Stimulated activated memory B cell treated with anti-CD40 and anti-IgM and Interleukin-4, amounts not matched to agents 10 μg/mL and 1 μg/mL and 100 μg/mL, for 72 hours (primary cell): ENCODE measurements around the gene ELAVL4.
A peak's percentile ranks its signal among the peaks of the same experiment; 100 is the strongest.

Experiments
- ATAC-seq: fragments of 150-1000 bp; cut with Tn5 transposase; 2 replicates; pipeline ENCODE4 v1.10.0; 2021
- H3K27ac Mint-ChIP-seq: one replicate; pipeline ENCODE4 v1.8.0; 2022; ENCODE audit warnings: mild to moderate bottlenecking, mixed read lengths
- H3K27me3 Mint-ChIP-seq: one replicate; pipeline ENCODE4 v1.8.0; 2022; ENCODE audit warnings: mixed read lengths
- H3K36me3 Mint-ChIP-seq: one replicate; pipeline ENCODE4 v1.8.0; 2022; ENCODE audit warnings: mixed read lengths
- H3K4me1 Mint-ChIP-seq: one replicate; pipeline ENCODE4 v1.8.0; 2022; ENCODE audit warnings: mixed read lengths
- H3K4me3 Mint-ChIP-seq: one replicate; pipeline ENCODE4 v1.8.0; 2022; ENCODE audit warnings: mild to moderate bottlenecking, moderate library complexity, mixed read lengths
- H3K9me3 Mint-ChIP-seq: one replicate; pipeline ENCODE4 v1.8.0; 2022; ENCODE audit warnings: mixed read lengths

The ELAVL4 gene

GRCh38 chr1:50181027-50181663, 72.4 kb downstream of the ELAVL4 start:
- Mint-ChIP-seq H3K9me3 (no peaks in the 10 kb centered on the region), H3K4me3 (no peak overlapping the region), H3K27me3 (peaks cover 40% of the 10 kb centered on the region), H3K4me1 (peaks cover 11% of the 10 kb centered on the region), H3K27ac (no peak overlapping the region), H3K36me3 (no peaks in the 10 kb centered on the region)
- ATAC-seq, result no peak

- no peaks in the 10 kb centered on the region for H3K36me3 Mint-ChIP-seq
- peaks cover 11% of the 10 kb centered on the region for H3K4me1 Mint-ChIP-seq
- no peaks in the 10 kb centered on the region for H3K9me3 Mint-ChIP-seq
- no peak overlapping the region for H3K4me3 Mint-ChIP-seq
- ATAC-seq, result no peak
- H3K27me3 Mint-ChIP-seq, result peaks cover 22% of the 10 kb centered on the region
- H3K27ac Mint-ChIP-seq, result no peak overlapping the region
Observed at GRCh38 chr1:50183378-50184133, 74.8 kb downstream of the ELAVL4 start.

- ATAC-seq, result no peak
- Mint-ChIP-seq H3K9me3 (no peaks in the 10 kb centered on the region), H3K36me3 (no peaks in the 10 kb centered on the region), H3K27ac (no peak overlapping the region), H3K4me3 (no peak overlapping the region), H3K27me3 (peaks cover 8% of the 10 kb centered on the region), H3K4me1 (no peaks in the 10 kb centered on the region)
Observed at GRCh38 chr1:50189369-50189768, 80.6 kb downstream of the ELAVL4 start.

GRCh38 chr1:50193002-50193401, 84.3 kb downstream of the ELAVL4 start:
- no peaks in the 10 kb centered on the region for H3K4me1 Mint-ChIP-seq
- no peaks in the 10 kb centered on the region for H3K36me3 Mint-ChIP-seq
- ATAC-seq, result no peak
- no peaks in the 10 kb centered on the region for H3K9me3 Mint-ChIP-seq
- H3K4me3 Mint-ChIP-seq, result no peak overlapping the region
- peaks cover under 1% of the 10 kb centered on the region for H3K27me3 Mint-ChIP-seq
- no peak overlapping the region for H3K27ac Mint-ChIP-seq

GRCh38 chr1:50195205-50195604, 86.5 kb downstream of the ELAVL4 start:
- Mint-ChIP-seq H3K9me3 (no peaks in the 10 kb centered on the region), H3K4me1 (no peaks in the 10 kb centered on the region), H3K36me3 (no peaks in the 10 kb centered on the region), H3K27ac (no peak overlapping the region), H3K4me3 (no peak overlapping the region), H3K27me3 (peaks cover 18% of the 10 kb centered on the region)
- ATAC-seq, result peak; percentile 7

- Mint-ChIP-seq H3K27me3 (peaks cover 18% of the 10 kb centered on the region), H3K9me3 (no peaks in the 10 kb centered on the region)
Observed at GRCh38 chr1:50196081-50196480, 87.4 kb downstream of the ELAVL4 start.

GRCh38 chr1:50197216-50197615, 88.5 kb downstream of the ELAVL4 start:
- no peaks in the 10 kb centered on the region for H3K9me3 Mint-ChIP-seq
- peaks cover 18% of the 10 kb centered on the region for H3K27me3 Mint-ChIP-seq
- H3K4me1 Mint-ChIP-seq, result no peaks in the 10 kb centered on the region
- ATAC-seq, result no peak
- H3K4me3 Mint-ChIP-seq, result no peak overlapping the region
- H3K27ac Mint-ChIP-seq, result no peak overlapping the region
- H3K36me3 Mint-ChIP-seq, result no peaks in the 10 kb centered on the region

More at GRCh38 chr1:50196081-50196480, 87.4 kb downstream of the ELAVL4 start:
- no peak overlapping the region for H3K4me3 Mint-ChIP-seq
- no peaks in the 10 kb centered on the region for H3K4me1 Mint-ChIP-seq
- no peaks in the 10 kb centered on the region for H3K36me3 Mint-ChIP-seq
- no peak overlapping the region for H3K27ac Mint-ChIP-seq
- ATAC-seq, result no peak

GRCh38 chr1:50208315-50208714, 99.6 kb downstream of the ELAVL4 start:
- H3K36me3 Mint-ChIP-seq, result no peaks in the 10 kb centered on the region
- H3K27ac Mint-ChIP-seq, result no peak overlapping the region
- no peaks in the 10 kb centered on the region for H3K9me3 Mint-ChIP-seq
- H3K4me1 Mint-ChIP-seq, result no peaks in the 10 kb centered on the region
- no peaks in the 10 kb centered on the region for H3K27me3 Mint-ChIP-seq
- ATAC-seq, result no peak
- no peak overlapping the region for H3K4me3 Mint-ChIP-seq

- ATAC-seq, result no peak
- Mint-ChIP-seq H3K9me3 (no peaks in the 10 kb centered on the region), H3K4me1 (no peaks in the 10 kb centered on the region), H3K36me3 (no peaks in the 10 kb centered on the region), H3K27ac (no peak overlapping the region), H3K4me3 (no peak overlapping the region), H3K27me3 (no peaks in the 10 kb centered on the region)
Observed at GRCh38 chr1:50208756-50209155, 100.0 kb downstream of the ELAVL4 start.

GRCh38 chr1:50209749-50210148, 101.0 kb downstream of the ELAVL4 start:
- Mint-ChIP-seq H3K27ac (no peak overlapping the region), H3K4me1 (no peaks in the 10 kb centered on the region), H3K36me3 (no peaks in the 10 kb centered on the region), H3K27me3 (no peaks in the 10 kb centered on the region), H3K4me3 (no peak overlapping the region), H3K9me3 (no peaks in the 10 kb centered on the region)
- ATAC-seq, result no peak

GRCh38 chr1:50213505-50213904, 104.8 kb downstream of the ELAVL4 start:
- H3K36me3 Mint-ChIP-seq, result no peaks in the 10 kb centered on the region
- ATAC-seq, result no peak
- H3K4me3 Mint-ChIP-seq, result no peak overlapping the region
- no peaks in the 10 kb centered on the region for H3K9me3 Mint-ChIP-seq
- H3K27ac Mint-ChIP-seq, result no peak overlapping the region
- no peaks in the 10 kb centered on the region for H3K4me1 Mint-ChIP-seq
- no peaks in the 10 kb centered on the region for H3K27me3 Mint-ChIP-seq

- H3K4me1 Mint-ChIP-seq, result no peaks in the 10 kb centered on the region
Observed at GRCh38 chr1:50214717-50215116, 106.0 kb downstream of the ELAVL4 start.

GRCh38 chr1:50218344-50219120, 109.8 kb downstream of the ELAVL4 start:
- no peaks in the 10 kb centered on the region for H3K27me3 Mint-ChIP-seq
- H3K4me1 Mint-ChIP-seq, result no peaks in the 10 kb centered on the region
- no peak overlapping the region for H3K27ac Mint-ChIP-seq
- H3K36me3 Mint-ChIP-seq, result no peaks in the 10 kb centered on the region
- no peak for ATAC-seq
- no peaks in the 10 kb centered on the region for H3K9me3 Mint-ChIP-seq
- no peak overlapping the region for H3K4me3 Mint-ChIP-seq

More at GRCh38 chr1:50214717-50215116, 106.0 kb downstream of the ELAVL4 start:
- Mint-ChIP-seq H3K9me3 (no peaks in the 10 kb centered on the region), H3K4me3 (no peak overlapping the region), H3K36me3 (no peaks in the 10 kb centered on the region), H3K27ac (no peak overlapping the region), H3K27me3 (no peaks in the 10 kb centered on the region)
- no peak for ATAC-seq

- Mint-ChIP-seq H3K36me3 (peaks cover 4% of the 10 kb centered on the region), H3K4me3 (no peak overlapping the region), H3K9me3 (peaks cover 14% of the 10 kb centered on the region), H3K27me3 (no peaks in the 10 kb centered on the region), H3K27ac (no peak overlapping the region), H3K4me1 (no peaks in the 10 kb centered on the region)
- ATAC-seq, result no peak
Observed at GRCh38 chr1:50228871-50229384, 120.2 kb downstream of the ELAVL4 start.

- H3K27ac Mint-ChIP-seq, result no peak overlapping the region
- H3K36me3 Mint-ChIP-seq, result no peaks in the 10 kb centered on the region
- no peaks in the 10 kb centered on the region for H3K4me1 Mint-ChIP-seq
- no peaks in the 10 kb centered on the region for H3K27me3 Mint-ChIP-seq
- H3K9me3 Mint-ChIP-seq, result peaks cover 18% of the 10 kb centered on the region
- ATAC-seq, result no peak
- no peak overlapping the region for H3K4me3 Mint-ChIP-seq
Observed at GRCh38 chr1:50231209-50231608, 122.5 kb downstream of the ELAVL4 start.
